HepG2 (cell line): ENCODE results near the gene NDUFB8.

Experiments
- EED ChIP-seq: sonication (generic); formaldehyde crosslinking; IDR thresholded peaks from 2 replicates; pipeline ENCODE4 v1.5.0; 2020; ENCODE audit warnings: mild to moderate bottlenecking, missing genetic modification reagents
- TCF7 ChIP-seq: sonication (generic); IDR thresholded peaks from 2 replicates; pipeline ENCODE4 v1.6.1; 2016; ENCODE audit warnings: antibody characterized with exemption, low read depth

DNA sequence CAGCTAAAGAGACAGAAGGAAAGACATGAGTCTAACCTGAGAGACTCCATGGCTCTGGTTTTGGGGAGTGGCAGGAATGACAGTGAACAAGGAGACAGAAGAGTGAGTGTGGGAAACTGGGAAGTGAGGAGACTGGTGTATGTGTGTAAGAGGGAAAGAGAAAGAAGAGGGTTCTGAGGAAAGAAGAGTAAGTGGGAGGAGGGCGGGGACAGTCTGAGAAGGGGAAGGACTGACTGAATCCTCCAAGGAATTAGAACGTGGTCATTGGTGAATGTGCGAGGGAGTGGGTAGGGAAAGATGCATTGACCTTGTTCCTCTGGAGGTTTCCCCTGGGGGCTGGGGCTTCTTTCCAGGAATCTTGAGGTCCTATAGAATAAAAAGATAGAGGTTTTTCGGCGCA lies 40.3 kb downstream of the NDUFB8 start:
- TF ChIP-seq EED (CRISPR knock-in tag) (no peak), TCF7 (no peak)
